AG09309 (cell line): ENCODE results near the gene AKTIP.

Source experiments
- DNase-seq: peaks from one replicate; pipeline ENCODE4 v3.0.0-alpha.2; 2010; ENCODE audit warnings: low read depth
- H3K4me3 ChIP-seq: 2 replicates; pipeline ENCODE4 v1.5.1; 2011; ENCODE audit warnings: mild to moderate bottlenecking, low read depth, low read length, moderate library complexity; ENCODE audit not compliant: control insufficient read depth
- CTCF ChIP-seq: IDR thresholded peaks from 2 replicates; pipeline ENCODE4 v1.5.1; 2011; ENCODE audit warnings: mild to moderate bottlenecking, low read depth, low read length, inconsistent platforms; ENCODE audit not compliant: insufficient read depth, control insufficient read depth; ENCODE audit errors: missing control alignments

The AKTIP gene

DNA sequence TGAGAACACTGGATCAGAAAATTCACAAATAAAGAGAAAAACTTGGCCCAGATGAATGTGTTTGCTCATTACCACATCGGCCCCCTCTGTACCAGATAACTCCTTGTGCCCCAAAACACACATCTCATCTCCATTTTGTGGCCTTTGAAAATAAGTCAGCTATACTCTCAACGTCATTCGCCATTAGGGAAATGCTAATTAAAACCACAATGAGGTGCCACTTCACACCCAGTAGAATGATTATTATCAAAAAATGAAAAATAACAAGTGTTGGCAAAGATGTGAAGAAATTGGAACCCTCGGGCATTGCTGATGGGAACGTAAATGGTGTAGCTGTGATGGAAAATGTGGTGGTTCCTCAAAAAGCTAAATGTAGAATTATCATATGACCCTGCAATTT lies 34.6 kb upstream of the AKTIP start:
- TF ChIP-seq CTCF = no peak
- DNase-seq = no peak
- no peak overlapping the region for H3K4me3 ChIP-seq

- TF ChIP-seq CTCF = no peak
- DNase-seq = no peak
- no peak overlapping the region for H3K4me3 ChIP-seq
These were observed 31.2 kb upstream of the AKTIP start for GRCh38 chr16:53534206-53534605.

- DNase-seq = no peak
- TF ChIP-seq CTCF = no peak
These were observed 27.7 kb upstream of the AKTIP start for GRCh38 chr16:53530741-53531140.

DNA sequence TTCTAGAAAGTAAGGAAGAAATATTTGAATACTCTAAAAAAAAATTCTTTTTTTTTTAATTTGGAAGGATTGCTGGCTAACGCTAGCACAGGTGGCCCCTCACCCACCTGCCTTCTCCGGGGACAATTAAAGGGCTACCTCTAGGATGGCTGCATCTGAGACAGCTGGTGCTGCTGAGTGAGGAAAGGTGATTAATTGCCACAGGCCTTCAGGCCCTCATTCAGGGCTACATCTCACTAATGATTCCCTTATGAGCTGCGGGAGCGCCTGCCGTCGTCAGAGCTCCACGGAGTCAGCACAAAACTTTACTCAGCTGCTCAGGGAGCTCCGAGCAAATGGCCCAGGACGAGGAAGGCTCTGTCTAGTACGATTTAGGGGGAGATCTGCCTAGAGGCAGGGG lies 27.0 kb upstream of the AKTIP start:
- no peak for DNase-seq
- H3K4me3 ChIP-seq = no peak overlapping the region
- TF ChIP-seq CTCF = no peak

More at GRCh38 chr16:53530741-53531140, 27.7 kb upstream of the AKTIP start:
- no peak overlapping the region for H3K4me3 ChIP-seq

- DNase-seq = no peak
- no peak overlapping the region for H3K4me3 ChIP-seq
- no peak for TF ChIP-seq CTCF
These were observed 26.5 kb upstream of the AKTIP start for GRCh38 chr16:53529513-53529912.

- H3K4me3 ChIP-seq = no peak overlapping the region
- no peak for DNase-seq
- no peak for TF ChIP-seq CTCF
These were observed 25.8 kb upstream of the AKTIP start for GRCh38 chr16:53528797-53529196.

DNA sequence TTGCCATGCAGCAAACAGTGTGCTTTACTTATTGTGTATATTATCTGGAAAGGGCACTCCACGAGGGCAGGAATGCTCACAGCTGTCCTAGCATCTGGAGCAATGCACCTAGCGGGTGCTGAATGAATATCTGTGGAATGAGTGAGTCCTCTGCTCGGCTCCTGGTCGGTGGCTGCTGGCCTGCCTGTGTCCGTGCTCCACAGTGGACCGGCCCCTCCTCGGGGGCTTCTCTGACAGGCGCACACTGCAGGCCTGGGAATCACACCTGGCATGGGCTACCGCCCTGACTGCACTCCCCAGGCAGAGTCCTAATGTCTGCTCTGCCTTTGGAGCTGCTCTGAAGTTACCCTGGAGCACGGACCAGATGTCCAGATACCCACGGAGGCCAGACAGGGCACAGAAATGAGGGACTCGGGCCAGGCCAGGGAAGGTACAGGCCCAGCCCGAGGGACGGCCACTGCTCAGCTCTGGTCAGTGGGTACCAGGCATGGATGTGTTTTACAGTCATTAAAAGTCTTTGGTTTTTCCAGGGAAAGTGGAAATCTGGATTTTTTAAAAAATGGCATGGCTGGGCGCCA lies 21.1 kb upstream of the AKTIP start:
- no peak for TF ChIP-seq CTCF
- no peak for DNase-seq

More for the DNA sequence above, 21.1 kb upstream of the AKTIP start:
- H3K4me3 ChIP-seq = no peak overlapping the region
